ENCODE data around the gene FAM234A.

- no peak for TF ChIP-seq POLR2A (IDR thresholded peaks at IDR 0.05; ENCODE audit: extremely low read depth, insufficient read length)
- no peak for TF ChIP-seq CTCF (IDR thresholded peaks at IDR 0.05; ENCODE audit: low read depth, low read length)
- no peak for TF ChIP-seq MAX (IDR thresholded peaks at IDR 0.05; ENCODE audit: low read depth, low read length)
Measured at GRCh38 chr16:282491-282890, 47.9 kb downstream of the FAM234A start.
